ENCODE measurements around the gene GSTO2. TPM values are rescaled to one million over a fixed set of nuclear protein-coding genes. Genes with fewer than 3 reads are reported as not detected.
A peak's percentile ranks its signal among the peaks of the same experiment; 100 is the strongest.
"Not testable (repeated sequence)": the region's sequence is repeated elsewhere in the genome, so short reads cannot be mapped to it uniquely, and the experiment has no call there.

Gene GSTO2
- 10 to 100 TPM; 27.7 to 43.2 (median 32.9) TPM for polyA plus RNA-seq (ENCODE audit: insufficient read length in 3 of 3)
- long read RNA-seq, donor 1, full-length matches to known transcripts: 2 of 2 reads
- long read RNA-seq, donor 1, partial matches to known transcripts: 0 of 2 reads
- long read RNA-seq, donor 1, other reads (novel, unspliced or antisense): 0 of 2 reads
- long read RNA-seq, donor 2, full-length matches to known transcripts: 4 of 4 reads
- long read RNA-seq, donor 2, partial matches to known transcripts: 0 of 4 reads
- long read RNA-seq, donor 2, other reads (novel, unspliced or antisense): 0 of 4 reads
- long read RNA-seq, donor 3, full-length matches to known transcripts: 5 of 12 reads
- long read RNA-seq, donor 3, partial matches to known transcripts: 7 of 12 reads
- long read RNA-seq, donor 3, other reads (novel, unspliced or antisense): 0 of 12 reads
- long read RNA-seq, donor 4, full-length matches to known transcripts: 2 of 2 reads
- long read RNA-seq, donor 4, partial matches to known transcripts: 0 of 2 reads
- long read RNA-seq, donor 4, other reads (novel, unspliced or antisense): 0 of 2 reads
- long read RNA-seq, donor 5: 0 reads
- long read RNA-seq, donor 6, full-length matches to known transcripts: 7 of 14 reads
- long read RNA-seq, donor 6, partial matches to known transcripts: 7 of 14 reads
- long read RNA-seq, donor 6, other reads (novel, unspliced or antisense): 0 of 14 reads
- long read RNA-seq, donor 7, full-length matches to known transcripts: 7 of 13 reads
- long read RNA-seq, donor 7, partial matches to known transcripts: 6 of 13 reads
- long read RNA-seq, donor 7, other reads (novel, unspliced or antisense): 0 of 13 reads
- long read RNA-seq, donor 8, full-length matches to known transcripts: 10 of 23 reads
- long read RNA-seq, donor 8, partial matches to known transcripts: 13 of 23 reads
- long read RNA-seq, donor 8, other reads (novel, unspliced or antisense): 0 of 23 reads
- long read RNA-seq, donor 9, full-length matches to known transcripts: 9 of 9 reads
- long read RNA-seq, donor 9, partial matches to known transcripts: 0 of 9 reads
- long read RNA-seq, donor 9, other reads (novel, unspliced or antisense): 0 of 9 reads
- long read RNA-seq, donor 10, full-length matches to known transcripts: 6 of 6 reads
- long read RNA-seq, donor 10, partial matches to known transcripts: 0 of 6 reads
- long read RNA-seq, donor 10, other reads (novel, unspliced or antisense): 0 of 6 reads
- long read RNA-seq, donor 11, full-length matches to known transcripts: 4 of 4 reads
- long read RNA-seq, donor 11, partial matches to known transcripts: 0 of 4 reads
- long read RNA-seq, donor 11, other reads (novel, unspliced or antisense): 0 of 4 reads
- long read RNA-seq, donor 12, full-length matches to known transcripts: 2 of 2 reads
- long read RNA-seq, donor 12, partial matches to known transcripts: 0 of 2 reads
- long read RNA-seq, donor 12, other reads (novel, unspliced or antisense): 0 of 2 reads
- long read RNA-seq, donor 13: 0 reads
- long read RNA-seq, donor 14, full-length matches to known transcripts: 5 of 5 reads
- long read RNA-seq, donor 14, partial matches to known transcripts: 0 of 5 reads
- long read RNA-seq, donor 14, other reads (novel, unspliced or antisense): 0 of 5 reads
- long read RNA-seq, donor 15, full-length matches to known transcripts: 1 of 1 reads
- long read RNA-seq, donor 15, partial matches to known transcripts: 0 of 1 reads
- long read RNA-seq, donor 15, other reads (novel, unspliced or antisense): 0 of 1 reads
- long read RNA-seq, donor 16, full-length matches to known transcripts: 12 of 12 reads
- long read RNA-seq, donor 16, partial matches to known transcripts: 0 of 12 reads
- long read RNA-seq, donor 16, other reads (novel, unspliced or antisense): 0 of 12 reads

- peak; percentile 88 to 98 (median 97) for DNase-seq (ENCODE audit: extremely low read depth in 1 of 11, low read depth in 9 of 11, low spot score in 4 of 11)
Measured at GRCh38 chr10:104268713-104269645, at the start of gene GSTO2. TSS of gene GSTO2 (plus strand) at chr10:104269184. CDS start at chr10:104274916, 5,732 bp downstream.

- no peak for DNase-seq (ENCODE audit: extremely low read depth in 1 of 11, low read depth in 9 of 11, low spot score in 4 of 11)
Measured at GRCh38 chr10:104220522-104220921, 48.5 kb upstream of the GSTO2 start.

- no peak for DNase-seq (ENCODE audit: extremely low read depth in 1 of 11, low read depth in 9 of 11, low spot score in 4 of 11)
Measured at GRCh38 chr10:104223304-104223703, 45.7 kb upstream of the GSTO2 start.

- DNase-seq (ENCODE audit: extremely low read depth in 1 of 11, low read depth in 9 of 11, low spot score in 4 of 11): no peak
Measured at GRCh38 chr10:104230490-104230889, 38.5 kb upstream of the GSTO2 start.

- peak; percentile 88 to 97 (median 96) for DNase-seq (ENCODE audit: extremely low read depth in 1 of 11, low read depth in 9 of 11, low spot score in 4 of 11)
Measured at GRCh38 chr10:104231784-104232612, 37.0 kb upstream of the GSTO2 start, which contains the start of gene CFAP43. TSS of gene CFAP43 (minus strand) at chr10:104232364. CDS start at chr10:104232246, 118 bp downstream.

- peak in 1 of 11 donors; percentile 56 for DNase-seq (ENCODE audit: extremely low read depth in 1 of 11, low read depth in 9 of 11, low spot score in 4 of 11)
Measured at GRCh38 chr10:104232613-104233102, 36.3 kb upstream of the GSTO2 start.

- no peak for DNase-seq (ENCODE audit: extremely low read depth in 1 of 11, low read depth in 9 of 11, low spot score in 4 of 11)
Measured at GRCh38 chr10:104233817-104234216, 35.2 kb upstream of the GSTO2 start.

- DNase-seq (ENCODE audit: extremely low read depth in 1 of 11, low read depth in 9 of 11, low spot score in 4 of 11): no peak
Measured at GRCh38 chr10:104234934-104235333, 34.0 kb upstream of the GSTO2 start.

- no peak for DNase-seq (ENCODE audit: extremely low read depth in 1 of 11, low read depth in 9 of 11, low spot score in 4 of 11)
Measured at GRCh38 chr10:104235801-104236200, 33.2 kb upstream of the GSTO2 start.

GRCh38 chr10:104240078-104240477, 28.9 kb upstream of the GSTO2 start:
- no peak for DNase-seq (ENCODE audit: extremely low read depth in 1 of 11, low read depth in 9 of 11, low spot score in 4 of 11)

- no peak for DNase-seq (ENCODE audit: extremely low read depth in 1 of 11, low read depth in 9 of 11, low spot score in 4 of 11)
Measured at GRCh38 chr10:104242545-104242944, 26.4 kb upstream of the GSTO2 start.

- not testable (repeated sequence) for DNase-seq (ENCODE audit: extremely low read depth in 1 of 11, low read depth in 9 of 11, low spot score in 4 of 11)
Measured at GRCh38 chr10:104243009-104243408, 26.0 kb upstream of the GSTO2 start.

GRCh38 chr10:104243512-104243911, 25.5 kb upstream of the GSTO2 start:
- DNase-seq (ENCODE audit: extremely low read depth in 1 of 11, low read depth in 9 of 11, low spot score in 4 of 11): no peak

- DNase-seq (ENCODE audit: extremely low read depth in 1 of 11, low read depth in 9 of 11, low spot score in 4 of 11): no peak
Measured at GRCh38 chr10:104245066-104245632, 23.8 kb upstream of the GSTO2 start.

- DNase-seq (ENCODE audit: extremely low read depth in 1 of 11, low read depth in 9 of 11, low spot score in 4 of 11): no peak
Measured at GRCh38 chr10:104246976-104247375, 22.0 kb upstream of the GSTO2 start.
